Hepatocyte (in vitro differentiated cells): Measurements from ENCODE around the gene RFT1. TPM values are rescaled to one million over a fixed set of nuclear protein-coding genes. Genes with fewer than 3 reads are reported as not detected.

ENCODE experiments used
- DNase-seq: peaks from one replicate; pipeline ENCODE4 v3.0.0-alpha.2; 2016; ENCODE audit warnings: low spot score
- H2AFZ ChIP-seq: fragments of 200-600 bp; sonication (generic); 2 replicates; pipeline ENCODE4 v1.6.0; 2016; ENCODE audit warnings: antibody characterized with exemption, mild to moderate bottlenecking
- H3K27ac ChIP-seq: fragments of 200-600 bp; sonication (generic); 2 replicates; pipeline ENCODE4 v1.5.1; 2016; ENCODE audit warnings: mild to moderate bottlenecking
- H3K27me3 ChIP-seq: fragments of 200-600 bp; sonication (generic); 2 replicates; pipeline ENCODE4 v1.6.1; 2016
- H3K36me3 ChIP-seq: fragments of 200-600 bp; sonication (generic); replicated peaks from 2 replicates; pipeline ENCODE4 v1.5.1; 2016; ENCODE audit warnings: low read depth; ENCODE audit not compliant: insufficient read depth
- H3K4me1 ChIP-seq: fragments of 200-600 bp; sonication (generic); 2 replicates; pipeline ENCODE4 v1.5.1; 2016; ENCODE audit warnings: mild to moderate bottlenecking, moderate library complexity; ENCODE audit not compliant: insufficient read depth
- H3K4me2 ChIP-seq: fragments of 200-600 bp; sonication (generic); 2 replicates; pipeline ENCODE4 v1.6.0; 2016
- H3K4me3 ChIP-seq: fragments of 200-600 bp; sonication (generic); 2 replicates; pipeline ENCODE4 v1.5.1; 2016; ENCODE audit warnings: mild to moderate bottlenecking
- H3K79me2 ChIP-seq: fragments of 200-600 bp; sonication (generic); 2 replicates; pipeline ENCODE4 v1.6.0; 2017; ENCODE audit warnings: mild to moderate bottlenecking
- H3K9me2 ChIP-seq: fragments of 200-600 bp; sonication (generic); replicated peaks from 2 replicates; pipeline ENCODE4 v1.6.0; 2017; ENCODE audit warnings: mild to moderate bottlenecking; ENCODE audit not compliant: insufficient read depth
- H3K9me3 ChIP-seq: fragments of 200-600 bp; sonication (generic); 2 replicates; pipeline ENCODE4 v1.5.1; 2016; ENCODE audit warnings: low read depth, mild to moderate bottlenecking
- H4K20me1 ChIP-seq: fragments of 200-600 bp; sonication (generic); 2 replicates; pipeline ENCODE4 v1.6.0; 2016; ENCODE audit warnings: mild to moderate bottlenecking; ENCODE audit not compliant: insufficient read depth, poor library complexity, severe bottlenecking
- EZH2 ChIP-seq: fragments of 200-600 bp; sonication (generic); IDR thresholded peaks from 2 replicates; pipeline ENCODE4 v1.6.1; 2016; ENCODE audit warnings: antibody characterized with exemption, mild to moderate bottlenecking, borderline replicate concordance
- EZH2phosphoT487 ChIP-seq: fragments of 200-600 bp; sonication (generic); IDR thresholded peaks from one replicate; pipeline ENCODE4 v1.6.1; 2018; ENCODE audit warnings: antibody characterized with exemption, mild to moderate bottlenecking, low read depth, moderate library complexity; ENCODE audit not compliant: unreplicated experiment, severe bottlenecking
- WGBS: methylation state at CpG from one replicate; pipeline ENCODE4 v1.1.6; 2016; ENCODE audit warnings: low lambda C conversion rate; ENCODE audit errors: missing lambda C conversion rate; 5-methylcytosine and 5-hydroxymethylcytosine counted together
- polyA plus RNA-seq: library from polyadenylated mRNA; unstranded; fragments of >200 nt; fragmentation: Nextera tagmentation; extraction: Ambion mirVana; gene quantifications from 2 replicates; pipeline ENCODE4 v1.2.1, GENCODE V29; 2016
- total RNA-seq: library from RNA; depleted of rRNA; stranded (reverse); fragments of >200 nt; gene quantifications from 2 replicates; pipeline ENCODE4 v1.2.3, GENCODE V29; 2014
- TF ChIP-seq, protein P1 (sequence below): fragments of 200-600 bp; sonication (generic); IDR thresholded peaks from 2 replicates; pipeline ENCODE4 v1.5.1; 2016; ENCODE audit warnings: antibody characterized with exemption, mild to moderate bottlenecking; ENCODE audit not compliant: poor library complexity

The RFT1 gene
- total and polyA plus RNA-seq, 2 experiments from 2014 or later, result 15.9 to 32.0 TPM

- no peak overlapping the region for H3K4me2 ChIP-seq
- no peaks in the 10 kb centered on the region for H3K27me3 ChIP-seq
- H2AFZ ChIP-seq, result no peak overlapping the region
- H3K4me3 ChIP-seq, result no peak overlapping the region
- peak; percentile 40 for DNase-seq
- no peaks in the 10 kb centered on the region for H3K9me3 ChIP-seq
- 70% methylated on average over 8 of the region's 8 CpGs for WGBS
- H3K9me2 ChIP-seq, result no peaks in the 10 kb centered on the region
- peak overlapping the region; percentile 50 for H3K27ac ChIP-seq
- no peaks in the 10 kb centered on the region for H3K79me2 ChIP-seq
- H4K20me1 ChIP-seq, result no peaks in the 10 kb centered on the region
- H3K4me1 ChIP-seq, result peaks cover 19% of the 10 kb centered on the region
- H3K36me3 ChIP-seq, result no peaks in the 10 kb centered on the region
- TF ChIP-seq EZH2, result no peak
- TF ChIP-seq EZH2phosphoT487, result no peak
- TF ChIP-seq, protein P1, sequence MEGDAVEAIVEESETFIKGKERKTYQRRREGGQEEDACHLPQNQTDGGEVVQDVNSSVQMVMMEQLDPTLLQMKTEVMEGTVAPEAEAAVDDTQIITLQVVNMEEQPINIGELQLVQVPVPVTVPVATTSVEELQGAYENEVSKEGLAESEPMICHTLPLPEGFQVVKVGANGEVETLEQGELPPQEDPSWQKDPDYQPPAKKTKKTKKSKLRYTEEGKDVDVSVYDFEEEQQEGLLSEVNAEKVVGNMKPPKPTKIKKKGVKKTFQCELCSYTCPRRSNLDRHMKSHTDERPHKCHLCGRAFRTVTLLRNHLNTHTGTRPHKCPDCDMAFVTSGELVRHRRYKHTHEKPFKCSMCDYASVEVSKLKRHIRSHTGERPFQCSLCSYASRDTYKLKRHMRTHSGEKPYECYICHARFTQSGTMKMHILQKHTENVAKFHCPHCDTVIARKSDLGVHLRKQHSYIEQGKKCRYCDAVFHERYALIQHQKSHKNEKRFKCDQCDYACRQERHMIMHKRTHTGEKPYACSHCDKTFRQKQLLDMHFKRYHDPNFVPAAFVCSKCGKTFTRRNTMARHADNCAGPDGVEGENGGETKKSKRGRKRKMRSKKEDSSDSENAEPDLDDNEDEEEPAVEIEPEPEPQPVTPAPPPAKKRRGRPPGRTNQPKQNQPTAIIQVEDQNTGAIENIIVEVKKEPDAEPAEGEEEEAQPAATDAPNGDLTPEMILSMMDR, result no peak
Measured at GRCh38 chr3:53083521-53083920, 46.7 kb downstream of the RFT1 start.

DNA sequence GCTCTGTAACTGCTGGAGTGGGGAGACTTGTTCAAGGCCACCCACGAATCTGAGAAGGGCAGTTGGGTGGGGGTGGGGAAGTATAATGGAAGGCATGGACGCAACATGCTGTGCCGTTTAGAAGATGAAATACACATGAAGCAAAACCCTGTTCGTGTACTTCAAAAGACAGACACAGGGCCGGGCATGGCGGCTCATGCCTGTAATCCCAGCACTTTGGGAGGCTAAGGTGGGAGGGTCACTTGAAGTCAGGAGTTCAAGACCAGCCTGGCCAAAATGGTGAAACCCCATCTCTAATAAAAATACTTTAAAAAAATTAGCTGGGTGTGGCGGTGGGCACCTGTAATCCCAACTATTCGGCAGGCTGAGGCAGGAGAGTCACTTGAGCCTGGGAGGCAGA is 47.5 kb downstream of the RFT1 start:
- no peak for DNase-seq
- Histone ChIP-seq H3K4me1 (peaks cover 19% of the 10 kb centered on the region), H3K79me2 (no peaks in the 10 kb centered on the region), H3K27ac (no peak overlapping the region), H3K9me2 (no peaks in the 10 kb centered on the region), H3K4me2 (no peak overlapping the region), H3K4me3 (no peak overlapping the region), H3K27me3 (no peaks in the 10 kb centered on the region), H4K20me1 (no peaks in the 10 kb centered on the region), H2AFZ (no peak overlapping the region), H3K9me3 (no peaks in the 10 kb centered on the region), H3K36me3 (no peaks in the 10 kb centered on the region)
- TF ChIP-seq EZH2, result no peak
- no peak for TF ChIP-seq EZH2phosphoT487
- TF ChIP-seq, protein P1, result no peak
- 84% methylated on average over 7 of the region's 8 CpGs for WGBS

- H2AFZ ChIP-seq, result no peak overlapping the region
- no peaks in the 10 kb centered on the region for H3K9me2 ChIP-seq
- H3K4me3 ChIP-seq, result no peak overlapping the region
- TF ChIP-seq, protein P1, result no peak
- TF ChIP-seq EZH2 (no peak), EZH2phosphoT487 (no peak)
- H3K4me1 ChIP-seq, result peaks cover 19% of the 10 kb centered on the region
- H3K27ac ChIP-seq, result no peak overlapping the region
- H3K27me3 ChIP-seq, result no peaks in the 10 kb centered on the region
- no peak overlapping the region for H3K4me2 ChIP-seq
- 93% methylated on average over 5 of the region's 5 CpGs for WGBS
- H3K9me3 ChIP-seq, result no peaks in the 10 kb centered on the region
- H3K79me2 ChIP-seq, result no peaks in the 10 kb centered on the region
- H3K36me3 ChIP-seq, result no peaks in the 10 kb centered on the region
- no peaks in the 10 kb centered on the region for H4K20me1 ChIP-seq
- DNase-seq, result no peak
Measured at GRCh38 chr3:53081318-53081717, 48.9 kb downstream of the RFT1 start.

GRCh38 chr3:53080612-53081205 is 49.5 kb downstream of the RFT1 start:
- TF ChIP-seq, protein P1, result no peak
- TF ChIP-seq EZH2, result no peak
- TF ChIP-seq EZH2phosphoT487, result no peak
- Histone ChIP-seq H3K4me3 (no peak overlapping the region), H3K27ac (no peak overlapping the region)

More at GRCh38 chr3:53080612-53081205, 49.5 kb downstream of the RFT1 start:
- Histone ChIP-seq H3K9me3 (no peaks in the 10 kb centered on the region), H3K4me2 (no peak overlapping the region), H3K9me2 (no peaks in the 10 kb centered on the region), H4K20me1 (no peaks in the 10 kb centered on the region), H3K36me3 (no peaks in the 10 kb centered on the region), H2AFZ (no peak overlapping the region), H3K4me1 (peaks cover 19% of the 10 kb centered on the region), H3K79me2 (no peaks in the 10 kb centered on the region), H3K27me3 (no peaks in the 10 kb centered on the region)
- no peak for DNase-seq
- 85% methylated on average over 7 of the region's 7 CpGs for WGBS
